Thyroid gland (tissue), 4 donors: Measurements from ENCODE around the gene PTPRN2. TPM values are rescaled to one million over a fixed set of nuclear protein-coding genes. Genes with fewer than 3 reads are reported as not detected.

ENCODE experiments used
- DNase-seq, 2 donors: peaks; one replicate each; pipeline ENCODE4 v3.0.0-alpha.2; 2019
- H3K27ac ChIP-seq, 3 donors: fragments of 200-600 bp; sonication (generic); 1 replicate in 2 of 3; 2 replicates in 1 of 3; pipeline ENCODE4 v1.5.1; 2016 to 2019; ENCODE audit warnings: mild to moderate bottlenecking in 1 of 3, moderate library complexity in 1 of 3
- H3K27me3 ChIP-seq: fragments of 200-600 bp; sonication (generic); one replicate; pipeline ENCODE4 v1.5.1; 2019
- H3K36me3 ChIP-seq, 2 donors: fragments of 200-600 bp; sonication (generic); one replicate each; pipeline ENCODE4 v1.5.1; 2016 to 2019
- H3K4me1 ChIP-seq, 2 donors: fragments of 200-600 bp; sonication (generic); one replicate each; pipeline ENCODE4 v1.5.1; 2017 to 2019
- H3K4me3 ChIP-seq, 3 donors: fragments of 200-600 bp; sonication (generic); replicated peaks in 1 of 3; 1 replicate in 2 of 3; 2 replicates in 1 of 3; pipeline ENCODE4 v1.5.1; 2016; ENCODE audit warnings: mild to moderate bottlenecking in 1 of 3
- H3K9me3 ChIP-seq: fragments of 200-600 bp; sonication (generic); one replicate; pipeline ENCODE4 v1.5.1; 2017
- POLR2A ChIP-seq, 2 donors: fragments of 450-650 bp; IDR thresholded peaks; one replicate each; pipeline ENCODE4 v1.6.1; 2017; ENCODE audit warnings: antibody characterized with exemption in 2 of 2, mild to moderate bottlenecking in 2 of 2, moderate library complexity in 1 of 2
- WGBS, 2 donors: methylation state at CpG; one replicate each; pipeline ENCODE4 v1.1.5; 2017; 5-methylcytosine and 5-hydroxymethylcytosine counted together
- intact Hi-C: fragments of 100-400 bp; cut with DNase I; formaldehyde crosslinking; loops from one replicate; pipeline ENCODE4 v1.15.1; 2023
- total RNA-seq, 4 donors: library from RNA; depleted of rRNA; stranded (reverse); fragments of >200 nt; gene quantifications; one replicate each; pipeline ENCODE4 v1.2.3, GENCODE V29; 2016
- TF ChIP-seq, protein P1 (sequence below), 6 experiments: fragments of 200-600 bp in 3 of 6; fragments of 450-650 bp in 3 of 6; sonication (generic) in 3 of 6; IDR thresholded peaks; one replicate each; pipeline ENCODE4 v1.5.1; 2016 to 2019; ENCODE audit warnings: antibody characterized with exemption in 6 of 6, mild to moderate bottlenecking in 2 of 6, inconsistent platforms in 1 of 6, moderate library complexity in 1 of 6

PTPRN2 gene
- total RNA-seq, 4 donors from 2014 or later = 4.2 to 9.9 (median 7.7) TPM

DNA sequence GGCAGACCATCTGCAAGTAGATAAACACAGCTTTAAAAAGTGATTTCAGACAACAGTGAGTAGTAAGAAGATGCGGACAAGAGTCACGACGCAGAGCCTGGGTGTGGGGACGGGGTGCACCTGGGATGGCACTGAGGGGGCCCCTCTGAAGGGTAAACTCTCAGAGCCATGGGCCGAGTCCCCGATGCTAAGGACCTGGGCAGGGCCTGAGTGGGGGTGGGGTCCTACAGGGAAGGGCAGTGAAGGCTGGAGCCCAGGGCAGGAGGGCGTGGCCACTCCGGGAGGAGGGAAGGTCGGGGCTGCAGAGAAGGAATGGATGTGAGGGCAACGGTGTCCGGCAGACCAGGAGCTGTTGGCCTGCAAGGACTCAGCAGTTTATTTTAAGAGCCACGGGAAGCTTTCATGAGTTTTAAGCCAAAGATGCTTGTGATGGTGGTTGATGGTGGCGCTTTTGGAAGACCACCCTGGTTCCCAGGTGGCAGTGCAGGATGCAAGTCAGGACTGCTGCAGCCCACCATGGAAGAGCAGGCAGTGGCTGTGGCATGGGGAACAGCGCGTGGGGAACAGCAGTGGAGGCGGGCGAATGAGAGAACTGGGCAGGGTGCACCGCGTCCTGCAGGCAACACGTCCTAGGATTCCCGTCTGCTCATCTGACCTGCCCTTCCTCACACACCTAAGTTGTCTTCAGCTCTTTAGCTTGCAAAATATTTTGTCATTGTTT, 954.0 kb downstream of the PTPRN2 start:
- intact Hi-C loops = no loop called here
- Histone ChIP-seq H3K4me1 (no peaks in the 10 kb centered on the region), H3K27me3 (no peaks in the 10 kb centered on the region), H3K9me3 (no peaks in the 10 kb centered on the region), H3K27ac (no peak overlapping the region), H3K4me3 (no peak overlapping the region), H3K36me3 (no peaks in the 10 kb centered on the region)
- DNase-seq = no peak
- TF ChIP-seq, protein P1, sequence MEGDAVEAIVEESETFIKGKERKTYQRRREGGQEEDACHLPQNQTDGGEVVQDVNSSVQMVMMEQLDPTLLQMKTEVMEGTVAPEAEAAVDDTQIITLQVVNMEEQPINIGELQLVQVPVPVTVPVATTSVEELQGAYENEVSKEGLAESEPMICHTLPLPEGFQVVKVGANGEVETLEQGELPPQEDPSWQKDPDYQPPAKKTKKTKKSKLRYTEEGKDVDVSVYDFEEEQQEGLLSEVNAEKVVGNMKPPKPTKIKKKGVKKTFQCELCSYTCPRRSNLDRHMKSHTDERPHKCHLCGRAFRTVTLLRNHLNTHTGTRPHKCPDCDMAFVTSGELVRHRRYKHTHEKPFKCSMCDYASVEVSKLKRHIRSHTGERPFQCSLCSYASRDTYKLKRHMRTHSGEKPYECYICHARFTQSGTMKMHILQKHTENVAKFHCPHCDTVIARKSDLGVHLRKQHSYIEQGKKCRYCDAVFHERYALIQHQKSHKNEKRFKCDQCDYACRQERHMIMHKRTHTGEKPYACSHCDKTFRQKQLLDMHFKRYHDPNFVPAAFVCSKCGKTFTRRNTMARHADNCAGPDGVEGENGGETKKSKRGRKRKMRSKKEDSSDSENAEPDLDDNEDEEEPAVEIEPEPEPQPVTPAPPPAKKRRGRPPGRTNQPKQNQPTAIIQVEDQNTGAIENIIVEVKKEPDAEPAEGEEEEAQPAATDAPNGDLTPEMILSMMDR (IDR thresholded peaks at IDR 0.05) = no peak
- TF ChIP-seq POLR2A (IDR thresholded peaks at IDR 0.05) = no peak
- 78 to 80% methylated on average over 20 to 21 of the region's 21 CpGs for WGBS, 2 donors

DNA sequence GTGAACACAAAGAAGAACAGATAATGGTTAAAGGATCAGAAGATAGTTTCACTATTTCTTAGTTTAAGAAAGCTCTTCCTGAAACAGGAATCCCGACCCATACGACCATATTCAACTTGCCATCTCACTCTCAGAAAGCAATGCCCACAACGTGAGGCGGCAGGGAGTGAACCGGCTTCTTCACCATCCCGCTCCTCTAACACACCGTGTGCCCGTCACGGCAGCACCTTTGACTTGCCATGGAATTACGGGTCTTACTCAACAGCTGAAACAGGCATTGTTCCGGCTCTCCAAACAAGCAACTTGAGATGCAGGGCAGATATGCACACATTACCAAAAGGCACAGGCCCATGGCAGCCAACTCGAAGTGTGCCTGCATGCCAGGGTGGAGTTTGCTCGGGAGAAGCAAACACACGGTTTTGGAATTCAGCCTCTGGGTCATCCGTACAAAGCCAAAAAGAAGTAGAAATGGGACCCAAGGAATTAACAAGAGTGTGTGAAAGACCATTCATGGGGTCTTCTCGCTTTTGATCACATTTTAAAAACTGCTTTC, 957.2 kb downstream of the PTPRN2 start:
- Histone ChIP-seq H3K4me3 (no peak overlapping the region), H3K4me1 (no peaks in the 10 kb centered on the region), H3K27me3 (no peaks in the 10 kb centered on the region), H3K9me3 (no peaks in the 10 kb centered on the region), H3K27ac (no peak overlapping the region), H3K36me3 (no peaks in the 10 kb centered on the region)
- intact Hi-C loops = no loop called here
- no peak for TF ChIP-seq POLR2A (IDR thresholded peaks at IDR 0.05)
- TF ChIP-seq, protein P1 (IDR thresholded peaks at IDR 0.05) = no peak
- DNase-seq = no peak
- WGBS, 2 donors = 78 to 82% methylated on average over 16 of the region's 16 CpGs

DNA sequence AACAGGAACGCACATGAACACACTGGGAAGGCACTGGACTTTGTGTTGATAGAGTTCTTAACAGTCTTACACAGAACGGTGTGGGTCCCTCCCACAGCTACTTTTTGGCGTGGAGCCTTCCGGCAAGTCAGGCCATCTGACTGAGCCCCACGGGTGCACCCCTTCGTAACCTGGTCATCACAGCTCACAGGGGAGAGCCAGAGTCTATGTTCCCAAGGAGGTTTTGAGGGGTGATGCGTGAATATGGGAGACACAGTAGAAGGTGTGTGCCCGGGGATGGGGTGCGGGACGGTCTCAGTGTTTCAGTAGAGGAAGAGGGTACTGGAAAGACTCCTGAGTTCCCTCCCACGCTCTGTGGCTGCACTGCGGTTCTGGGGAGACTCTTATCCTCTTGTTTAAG, 959.2 kb downstream of the PTPRN2 start:
- no peaks in the 10 kb centered on the region for H3K9me3 ChIP-seq
- no peak overlapping the region for H3K27ac ChIP-seq
- no peaks in the 10 kb centered on the region for H3K36me3 ChIP-seq
- no peak overlapping the region for H3K4me3 ChIP-seq
- DNase-seq = no peak
- TF ChIP-seq, protein P1 (IDR thresholded peaks at IDR 0.05) = no peak
- no peak for TF ChIP-seq POLR2A (IDR thresholded peaks at IDR 0.05)
- H3K4me1 ChIP-seq = no peaks in the 10 kb centered on the region
- WGBS, 2 donors = 88 to 92% methylated on average over 12 of the region's 12 CpGs
- no peaks in the 10 kb centered on the region for H3K27me3 ChIP-seq
- intact Hi-C loops = no loop called here

DNA sequence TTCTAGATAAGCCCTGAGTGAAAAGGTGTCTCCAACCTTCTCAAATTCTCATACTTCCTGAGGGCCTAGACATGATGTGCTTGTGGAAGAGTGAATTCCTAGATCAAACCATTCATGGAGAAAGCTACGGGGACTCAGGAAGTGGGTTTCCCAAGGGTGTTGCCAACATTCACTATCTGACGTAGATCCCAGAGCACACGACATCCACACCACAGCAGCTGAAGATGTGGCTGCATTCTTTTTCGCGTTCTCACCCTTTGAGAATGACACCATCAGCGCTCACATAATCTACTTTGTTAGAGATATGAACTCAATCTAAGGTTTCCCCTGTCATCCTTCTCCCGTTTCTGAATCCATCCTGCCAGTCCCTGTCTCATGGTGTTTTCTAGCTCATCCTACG, 960.0 kb downstream of the PTPRN2 start:
- H3K27ac ChIP-seq = no peak overlapping the region
- no peak for TF ChIP-seq POLR2A (IDR thresholded peaks at IDR 0.05)
- TF ChIP-seq, protein P1 (IDR thresholded peaks at IDR 0.05) = no peak
- H3K4me1 ChIP-seq = no peaks in the 10 kb centered on the region
- H3K9me3 ChIP-seq = no peaks in the 10 kb centered on the region
- no peak overlapping the region for H3K4me3 ChIP-seq
- no peaks in the 10 kb centered on the region for H3K36me3 ChIP-seq
- 77 to 86% methylated on average over 8 of the region's 8 CpGs for WGBS, 2 donors
- H3K27me3 ChIP-seq = no peaks in the 10 kb centered on the region
- intact Hi-C loops = no loop called here
- no peak for DNase-seq

DNA sequence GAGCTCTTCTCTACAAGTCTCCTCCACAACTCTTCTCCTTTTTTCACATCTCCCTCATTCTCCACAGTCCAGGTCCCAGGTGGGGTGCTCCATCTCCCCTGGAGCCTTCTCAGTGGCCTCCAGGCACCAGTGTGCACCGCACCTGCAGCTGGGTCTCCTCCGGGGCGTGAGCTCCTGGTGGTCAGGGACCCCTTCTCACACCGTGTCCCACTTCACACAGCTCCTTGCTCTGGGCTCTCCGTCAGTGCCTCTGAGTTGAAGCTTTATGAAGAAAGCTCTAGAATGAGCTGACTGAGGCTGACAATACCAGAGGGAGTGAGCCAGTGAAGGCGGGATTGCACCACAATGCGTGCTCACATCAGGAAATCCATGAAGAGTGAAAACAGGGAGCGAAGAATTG, 960.6 kb downstream of the PTPRN2 start:
- no peak for DNase-seq

More for the DNA sequence above, 960.6 kb downstream of the PTPRN2 start:
- TF ChIP-seq, protein P1 (IDR thresholded peaks at IDR 0.05) = no peak
- no peak for TF ChIP-seq POLR2A (IDR thresholded peaks at IDR 0.05)
- intact Hi-C loops = no loop called here
- no peaks in the 10 kb centered on the region for H3K36me3 ChIP-seq
- WGBS, 2 donors = 82 to 94% methylated on average over 8 of the region's 8 CpGs
- H3K9me3 ChIP-seq = no peaks in the 10 kb centered on the region
- H3K27ac ChIP-seq = no peak overlapping the region
- no peaks in the 10 kb centered on the region for H3K27me3 ChIP-seq
- H3K4me3 ChIP-seq = no peak overlapping the region
- no peaks in the 10 kb centered on the region for H3K4me1 ChIP-seq
